ENCODE measurements around the gene GPATCH1.

GRCh38 chr19:33171222-33171795 is 90.3 kb downstream of the GPATCH1 start:
- TF ChIP-seq SIN3A (IDR thresholded peaks at IDR 0.05; ENCODE audit: low read depth) (no peak), CTCF (IDR thresholded peaks at IDR 0.05 in 2 of 3, conservative IDR thresholded peaks at IDR 0.05 in 1 of 3; ENCODE audit: borderline replicate concordance in 1 of 3, insufficient read depth in 1 of 3, low read depth in 2 of 3, low read length in 2 of 3) (no peak), ATF3 (IDR thresholded peaks at IDR 0.05) (no peak), POLR2A (IDR thresholded peaks at IDR 0.05; ENCODE audit: borderline replicate concordance, extremely low read depth, insufficient read depth, insufficient read length) (no peak), REST (IDR thresholded peaks at IDR 0.05; ENCODE audit: low read depth) (no peak), EZH2 (IDR thresholded peaks at IDR 0.05) (no peak)
